GM21390 (cell line): ENCODE measurements around the gene GPX7.

ENCODE experiments used
- ATAC-seq: cut with Tn5 transposase; IDR thresholded peaks from one replicate; pipeline ENCODE4 v1.9.1; 2021; ENCODE audit not compliant: unreplicated experiment

GPX7 gene

DNA sequence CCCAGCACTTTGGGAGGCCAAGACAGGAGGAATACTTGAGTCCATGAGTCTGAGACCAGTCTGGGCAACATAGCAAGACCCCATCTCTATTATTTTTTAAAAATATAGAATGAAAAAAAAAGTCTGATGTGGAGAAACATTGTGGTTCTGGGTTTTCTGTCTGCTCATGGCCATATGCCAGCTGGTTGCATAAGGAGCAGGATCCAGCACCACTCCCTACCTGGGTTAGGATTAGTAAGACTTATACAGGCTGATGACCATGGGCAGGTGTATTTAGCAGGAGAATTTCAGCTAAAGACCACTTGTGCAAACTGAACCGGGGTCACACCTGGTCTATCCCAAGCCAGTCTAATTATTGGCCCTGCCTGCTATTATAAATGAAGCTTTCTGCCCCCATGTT, 16.7 kb upstream of the GPX7 start:
- ATAC-seq = no peak

DNA sequence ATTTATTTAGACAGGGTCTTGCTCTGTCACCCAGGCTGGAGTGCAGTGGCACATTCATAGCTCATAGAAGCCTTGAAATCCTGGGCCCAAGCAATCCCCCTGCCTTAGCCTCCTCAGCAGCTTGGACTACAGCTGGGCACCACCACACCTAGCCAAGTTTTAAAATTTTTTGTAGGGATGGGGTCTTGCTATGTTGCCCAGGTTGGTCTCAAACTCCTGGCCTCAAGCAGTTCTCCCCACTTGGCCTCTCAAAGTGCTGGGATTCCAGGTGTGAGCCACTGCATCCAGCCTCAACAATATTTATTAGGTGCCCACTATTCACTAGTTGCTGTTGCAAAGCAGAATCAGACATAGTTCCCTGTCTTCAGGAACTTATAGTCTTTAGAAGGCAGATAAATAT, 14.1 kb upstream of the GPX7 start:
- ATAC-seq = no peak

DNA sequence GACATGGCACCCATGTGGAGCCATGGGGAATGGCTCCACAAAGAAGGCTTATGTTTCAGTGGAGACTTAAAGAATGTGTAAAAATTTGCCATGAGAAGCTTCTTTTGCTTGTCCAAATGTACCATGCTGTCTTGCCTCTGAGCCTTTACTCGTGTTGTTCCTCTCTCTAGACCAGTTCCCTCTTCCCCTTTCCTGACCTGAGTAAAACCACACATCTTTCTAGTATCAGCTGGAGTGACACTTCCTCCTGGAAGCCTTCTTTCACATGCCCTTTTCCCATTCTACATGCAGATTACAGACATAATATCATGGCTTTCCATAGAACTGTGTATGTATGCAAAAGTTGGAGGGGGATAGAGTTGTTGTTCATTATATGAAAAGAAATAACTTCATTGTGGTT, 13.6 kb upstream of the GPX7 start:
- no peak for ATAC-seq

DNA sequence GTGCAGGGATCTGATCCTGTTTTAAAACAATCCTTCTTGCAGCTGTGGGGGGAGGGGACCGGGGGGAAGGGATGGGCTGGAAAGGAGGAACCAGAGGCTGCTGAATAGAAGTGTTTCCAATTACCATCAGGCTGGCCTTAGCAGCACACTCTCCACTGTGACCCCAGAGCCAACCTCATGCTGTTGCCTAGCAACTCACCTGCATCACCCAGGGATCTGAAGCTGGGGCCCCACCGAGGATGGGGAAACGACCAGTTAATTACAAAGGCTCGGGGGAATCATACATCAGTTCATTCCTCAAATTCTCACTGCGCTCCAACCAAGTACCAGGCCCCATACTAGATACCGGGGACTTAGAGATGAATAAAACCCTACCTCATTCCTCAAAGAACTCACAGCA, 11.9 kb upstream of the GPX7 start:
- ATAC-seq = no peak

DNA sequence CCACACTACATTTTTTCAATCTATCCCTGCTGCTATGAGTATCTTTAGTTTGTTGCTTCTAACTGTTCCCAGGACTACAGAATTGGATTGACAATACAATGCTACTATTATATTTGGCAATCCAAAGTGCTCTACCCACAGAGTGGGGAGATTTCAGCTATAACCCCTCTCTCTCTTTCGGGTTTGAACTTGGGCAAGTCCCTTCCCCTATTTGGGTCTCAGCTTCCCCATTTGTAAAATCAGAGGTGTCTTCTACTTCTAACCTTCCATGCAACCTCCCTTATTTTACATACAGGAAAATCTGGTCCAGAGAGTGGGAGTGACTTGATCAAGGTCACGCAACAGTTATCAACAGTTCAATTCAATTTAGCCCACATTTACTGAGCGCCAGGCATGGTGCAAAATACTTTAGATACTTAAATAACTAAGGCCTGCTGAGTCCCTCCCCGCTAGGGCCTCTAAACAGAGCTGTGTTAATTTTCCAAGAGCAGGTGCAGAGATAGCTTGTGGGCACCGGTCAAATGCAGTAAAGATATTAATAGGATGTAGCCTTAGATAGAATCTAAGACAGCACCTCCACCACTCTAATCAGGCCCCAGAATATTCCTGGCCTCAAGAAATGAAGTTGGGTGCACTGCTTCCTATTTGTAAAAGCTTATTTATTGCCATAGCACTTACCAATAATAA, 9.4 kb upstream of the GPX7 start:
- ATAC-seq = no peak

DNA sequence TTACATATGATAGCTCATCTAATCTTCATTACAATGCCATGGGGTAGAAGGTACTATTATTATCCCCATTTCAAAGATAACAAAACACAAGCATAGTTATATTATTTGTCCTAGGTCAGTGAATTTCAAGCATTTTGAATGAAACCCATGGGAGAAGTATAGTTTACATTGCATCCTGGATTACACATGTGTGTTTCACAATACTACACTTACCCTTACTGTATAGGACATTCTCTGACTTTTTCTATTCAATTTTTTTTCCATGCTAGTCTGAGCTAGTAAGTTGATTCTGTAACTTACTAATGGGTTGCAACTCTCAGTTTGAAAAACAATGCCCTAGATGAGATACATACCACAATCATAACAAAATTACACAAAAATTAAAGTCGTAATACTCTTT, 8.7 kb upstream of the GPX7 start:
- no peak for ATAC-seq

DNA sequence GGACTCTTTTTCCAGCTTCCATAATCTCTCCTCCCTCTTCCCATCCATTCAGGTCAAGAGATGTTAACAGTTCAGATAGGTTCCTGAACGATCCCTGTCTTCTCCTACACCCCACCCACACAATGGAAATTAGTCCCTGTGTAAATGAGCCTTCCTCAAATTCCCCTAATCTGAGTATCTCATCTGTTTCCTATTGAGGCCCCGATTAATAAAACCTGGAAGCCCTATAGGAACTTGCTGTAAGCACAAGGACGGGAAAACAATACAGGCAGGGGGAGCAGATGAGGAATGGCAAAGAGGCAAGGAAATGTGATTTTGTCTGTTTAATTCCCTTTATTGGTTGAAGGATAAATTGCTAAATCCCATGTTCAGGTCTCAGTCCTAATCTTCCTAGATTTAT, 7.1 kb upstream of the GPX7 start:
- ATAC-seq = no peak

DNA sequence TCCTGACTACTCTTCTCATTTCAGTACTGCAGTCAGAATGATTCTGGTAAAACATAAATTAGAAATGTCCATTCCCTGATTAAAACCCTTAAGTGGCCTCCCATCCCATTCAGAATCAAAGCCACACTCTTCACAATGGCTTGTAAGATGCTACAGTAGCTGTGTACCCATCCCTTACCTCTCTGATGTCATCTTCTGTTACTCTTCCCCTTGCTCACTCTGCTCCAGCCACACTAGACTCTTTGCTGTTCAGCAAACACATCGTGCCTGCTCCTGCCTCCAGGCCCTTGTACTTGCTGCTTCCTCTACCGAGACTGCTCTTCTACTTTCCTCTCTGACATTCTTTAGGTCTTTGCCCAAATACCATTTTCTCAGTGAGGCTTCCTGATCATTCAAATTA, 4.3 kb upstream of the GPX7 start:
- ATAC-seq = no peak

DNA sequence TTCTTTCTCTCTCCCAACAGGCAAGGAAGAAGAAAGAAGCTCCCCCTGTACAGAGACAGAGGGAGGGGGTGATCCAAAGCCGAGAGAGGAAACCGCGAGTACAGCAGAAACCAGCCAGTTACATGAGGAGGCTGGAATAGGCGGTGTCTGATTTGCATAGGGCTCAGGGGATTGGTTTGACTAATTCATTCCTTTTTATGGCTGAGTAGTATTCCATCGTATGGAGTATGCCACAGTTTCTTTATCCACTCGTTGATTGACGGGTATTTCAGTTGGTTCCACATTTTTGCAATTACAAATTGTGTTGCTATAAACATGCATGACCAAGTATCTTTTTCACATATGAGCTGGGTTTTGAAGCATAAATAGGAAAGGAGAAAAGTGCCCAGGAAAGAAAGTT, 3.4 kb upstream of the GPX7 start:
- ATAC-seq = no peak

DNA sequence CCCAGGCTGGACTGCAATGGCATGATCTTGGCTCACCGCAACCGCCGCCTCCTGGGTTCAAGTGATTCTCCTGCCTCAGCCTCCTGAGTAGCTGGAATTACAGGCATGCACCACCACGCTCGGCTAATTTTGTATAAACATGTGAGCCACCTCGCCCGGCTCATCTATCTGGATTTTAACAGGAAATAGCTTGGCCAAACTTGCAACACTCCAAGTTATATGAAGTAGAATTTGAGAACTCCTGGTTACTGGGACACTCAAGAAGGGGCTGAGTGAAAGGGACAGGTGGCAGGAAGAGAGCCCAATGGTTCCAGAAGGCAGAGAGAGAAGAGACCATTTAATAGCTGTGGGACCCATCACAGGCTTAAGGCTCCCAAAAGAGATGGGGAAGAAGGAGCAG, 2.9 kb upstream of the GPX7 start:
- ATAC-seq = no peak

DNA sequence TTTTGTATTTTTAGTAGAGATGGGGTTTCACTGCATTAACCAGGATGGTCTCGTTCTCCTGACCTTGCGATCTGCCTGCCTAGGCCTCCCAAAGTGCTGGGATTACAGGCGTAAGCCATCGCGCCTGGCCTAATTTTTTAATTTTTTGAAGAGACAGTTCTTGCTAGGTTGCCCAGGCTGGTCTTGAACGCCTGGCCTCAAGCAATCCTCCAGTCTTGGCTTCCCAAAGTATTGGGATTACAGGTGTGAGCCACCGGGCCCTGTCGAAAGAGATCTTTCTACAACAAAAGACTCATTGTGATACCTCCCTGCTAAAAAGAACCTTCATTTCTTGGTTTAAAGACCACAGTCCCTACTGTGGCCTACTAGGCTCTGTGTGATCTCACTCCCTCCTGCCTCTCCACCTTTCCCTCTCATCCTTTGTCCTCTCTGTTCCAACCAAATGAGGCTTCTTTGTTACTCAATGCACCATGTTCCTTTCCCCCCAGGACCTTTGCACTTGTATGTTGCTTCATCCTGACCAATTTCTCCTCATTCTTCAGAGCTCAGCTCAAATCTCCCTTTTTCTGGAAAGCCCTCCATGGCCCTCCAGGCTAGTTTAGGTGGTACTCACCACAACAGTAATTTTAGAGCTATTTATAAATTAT, 1.5 kb upstream of the GPX7 start:
- ATAC-seq = no peak

DNA sequence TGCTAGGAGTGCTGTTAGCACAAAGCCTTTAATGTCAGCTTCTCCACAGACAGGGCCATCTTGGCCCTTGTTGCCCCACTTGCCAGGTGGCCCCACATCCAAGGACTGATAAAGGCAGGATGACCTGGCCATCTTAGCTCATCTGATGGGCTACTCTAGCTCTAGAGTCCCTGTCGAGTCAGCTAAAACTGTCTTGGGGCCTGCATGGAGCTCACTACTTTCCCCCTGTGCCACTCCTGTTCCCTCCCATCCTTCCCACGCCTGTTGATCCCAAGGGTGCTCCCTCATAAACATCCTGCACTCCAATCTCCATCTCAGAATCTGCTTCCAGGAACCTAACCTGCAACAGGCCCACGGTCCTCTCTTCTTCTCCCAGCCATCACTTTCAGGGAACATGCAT, 652 bp upstream of the GPX7 start:
- ATAC-seq = no peak

DNA sequence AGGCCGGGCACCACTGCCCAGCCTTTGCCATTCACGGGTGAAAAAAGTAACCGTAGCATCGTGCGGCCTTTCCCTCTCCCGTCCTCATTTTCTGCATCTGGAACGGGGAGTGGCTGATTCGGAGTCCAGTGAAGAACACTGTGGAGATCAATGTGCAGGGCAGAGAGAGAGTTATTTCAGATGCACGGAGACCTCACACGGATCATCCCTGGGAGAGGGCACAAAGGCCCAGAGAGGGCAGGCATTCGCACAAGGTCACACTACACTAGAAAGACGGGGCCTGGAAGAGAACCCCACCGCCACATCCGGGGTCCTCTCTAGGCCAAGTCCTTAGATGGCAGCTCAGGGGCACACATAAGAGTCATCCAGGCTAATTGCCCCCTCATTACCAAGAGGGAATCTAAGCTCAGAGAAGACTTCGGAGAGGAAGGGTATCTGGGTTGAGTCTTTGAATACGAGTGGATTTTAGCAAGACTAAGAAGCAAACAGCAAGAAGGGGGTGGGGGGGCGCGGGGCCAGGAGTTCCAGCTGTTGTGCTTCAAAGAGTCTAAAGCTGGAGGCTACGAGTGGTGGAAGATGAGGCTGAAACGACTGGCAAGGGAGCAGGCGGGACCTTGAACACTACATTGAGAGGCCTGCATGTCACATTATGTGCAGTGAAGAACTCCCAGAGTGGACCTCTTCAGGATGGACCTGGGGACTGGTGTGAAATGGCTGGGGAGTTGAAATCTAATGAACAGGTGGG, 857 bp downstream of the GPX7 start:
- ATAC-seq = no peak

DNA sequence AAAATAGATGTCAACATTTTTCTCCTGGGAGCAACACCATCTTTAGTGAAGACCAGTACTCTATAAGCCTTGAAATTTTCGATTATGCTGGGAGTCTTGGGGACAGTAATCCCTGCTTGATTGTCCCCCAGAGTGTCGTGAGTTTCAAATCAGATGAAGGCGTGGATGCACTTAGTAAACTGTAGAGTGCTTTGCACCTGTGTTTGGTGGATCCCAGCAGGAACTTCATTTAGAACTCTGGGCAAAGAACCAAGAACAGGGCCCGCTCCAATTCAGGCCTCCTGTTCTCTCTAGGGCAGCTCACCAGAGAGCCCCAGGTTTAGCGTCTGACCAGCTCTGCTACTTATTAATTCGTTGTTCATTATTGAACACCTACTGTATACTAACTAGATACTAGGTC, 1.5 kb downstream of the GPX7 start:
- no peak for ATAC-seq

DNA sequence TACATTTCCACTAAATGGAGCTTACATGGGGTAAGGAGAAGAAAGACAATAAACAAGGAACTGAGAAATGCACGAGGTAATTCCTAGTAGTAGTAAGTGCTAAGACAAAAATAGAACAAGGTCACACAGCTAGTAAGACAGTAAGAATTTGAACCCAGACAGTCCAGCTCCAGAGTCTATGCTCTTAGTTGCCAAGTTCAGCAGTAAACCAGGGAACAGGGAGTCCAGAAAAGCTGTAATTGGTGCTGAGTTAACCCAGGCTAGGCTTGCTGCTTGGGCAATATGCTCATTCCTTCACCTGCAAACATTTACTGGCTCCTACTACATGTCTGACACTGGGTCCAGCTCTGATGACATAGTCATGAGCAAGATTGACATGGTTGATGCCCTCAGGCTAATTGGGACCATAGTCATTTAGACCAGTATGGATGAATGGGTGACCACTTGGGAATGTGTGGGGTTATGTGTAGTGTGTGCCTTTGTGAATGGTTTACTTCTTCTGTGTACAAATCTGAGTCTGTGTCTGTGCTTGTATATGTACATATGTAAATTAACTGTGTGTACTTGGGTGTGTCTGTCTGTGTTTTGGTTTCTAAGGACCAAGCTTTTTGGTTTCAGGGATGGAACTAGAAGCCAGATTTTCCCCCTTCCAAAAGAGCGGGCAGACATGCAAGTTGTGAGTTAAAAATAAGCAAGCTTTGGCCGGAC, 2.0 kb downstream of the GPX7 start:
- ATAC-seq = no peak

DNA sequence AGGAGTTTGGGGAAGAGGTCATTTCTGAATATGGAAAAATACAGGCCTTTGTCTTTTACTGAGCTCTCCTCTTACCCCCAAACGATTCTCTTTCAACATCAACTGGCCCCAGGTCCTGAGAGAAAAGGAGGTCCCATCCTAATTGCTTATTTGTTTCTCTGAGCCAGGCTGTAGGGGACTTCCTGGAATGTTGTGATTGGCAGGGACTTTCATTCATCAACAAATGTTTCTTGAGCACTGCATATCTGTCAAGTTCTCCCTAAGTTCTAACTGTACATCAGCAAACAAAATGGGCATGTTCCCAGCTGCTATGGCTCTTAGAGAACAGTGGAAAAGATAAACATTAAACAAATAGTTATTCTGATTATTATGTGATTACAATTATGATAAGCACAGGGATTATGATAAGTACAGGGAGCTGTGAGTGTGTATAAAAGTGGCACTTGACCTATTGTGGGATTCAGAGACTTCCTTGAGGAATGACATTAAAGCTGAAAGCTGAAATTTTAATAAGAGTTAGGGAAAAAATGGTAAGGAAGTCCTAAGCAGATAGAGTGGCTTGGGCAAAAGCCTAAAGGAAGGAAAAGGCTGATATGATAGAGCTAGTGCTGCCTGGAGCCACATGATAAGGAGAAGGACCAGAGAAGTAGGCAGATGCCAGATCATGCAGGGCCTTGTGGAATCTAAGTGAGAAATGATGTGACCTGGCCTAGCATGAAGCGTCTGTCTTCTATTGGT, 11.6 kb downstream of the GPX7 start:
- ATAC-seq = no peak

DNA sequence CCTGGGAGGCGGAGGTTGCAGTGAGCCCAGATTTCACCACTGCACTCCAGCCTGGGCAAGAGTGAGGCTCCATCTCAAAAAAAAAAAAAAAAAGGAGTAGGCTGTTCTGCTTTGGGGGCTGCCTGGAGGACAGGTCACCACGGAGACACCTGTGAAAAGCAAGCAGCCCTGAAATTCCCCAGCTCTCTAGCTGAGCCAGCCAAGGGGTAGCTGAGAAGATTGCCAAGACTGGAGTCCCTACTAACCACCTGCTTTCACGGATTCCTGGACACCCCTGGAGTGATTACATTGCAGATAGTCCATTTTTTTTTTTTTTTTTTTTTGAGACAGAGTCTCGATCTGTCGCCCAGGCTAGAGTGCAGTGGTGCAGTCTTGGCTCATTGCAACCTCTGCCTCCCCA, 12.5 kb downstream of the GPX7 start:
- no peak for ATAC-seq

DNA sequence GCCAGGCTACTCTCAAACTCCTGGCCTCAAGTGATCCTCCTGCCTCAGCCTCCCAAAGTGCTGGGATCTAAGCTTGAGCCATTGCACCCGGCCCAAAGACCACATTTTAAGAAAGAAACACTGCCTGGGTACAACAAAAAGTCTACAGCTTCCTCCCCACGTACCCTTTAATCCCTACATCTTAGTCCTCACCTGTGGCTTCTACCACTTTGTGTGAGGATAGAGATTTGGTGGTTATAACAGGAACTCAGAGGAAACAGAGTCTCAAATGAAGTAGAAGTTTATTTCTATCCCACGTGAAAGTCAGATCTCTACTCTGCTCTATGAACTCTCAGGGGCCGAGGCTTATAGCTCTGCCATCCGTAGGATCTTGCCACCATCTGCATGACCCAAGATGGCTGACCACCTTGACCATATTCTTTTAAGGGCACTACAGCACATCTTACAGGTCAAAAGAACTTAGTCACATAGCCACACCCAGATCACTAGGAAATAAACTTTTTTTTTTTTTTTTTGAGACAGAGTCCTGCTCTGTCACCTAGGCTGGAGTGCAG, 13.4 kb downstream of the GPX7 start:
- no peak for ATAC-seq

DNA sequence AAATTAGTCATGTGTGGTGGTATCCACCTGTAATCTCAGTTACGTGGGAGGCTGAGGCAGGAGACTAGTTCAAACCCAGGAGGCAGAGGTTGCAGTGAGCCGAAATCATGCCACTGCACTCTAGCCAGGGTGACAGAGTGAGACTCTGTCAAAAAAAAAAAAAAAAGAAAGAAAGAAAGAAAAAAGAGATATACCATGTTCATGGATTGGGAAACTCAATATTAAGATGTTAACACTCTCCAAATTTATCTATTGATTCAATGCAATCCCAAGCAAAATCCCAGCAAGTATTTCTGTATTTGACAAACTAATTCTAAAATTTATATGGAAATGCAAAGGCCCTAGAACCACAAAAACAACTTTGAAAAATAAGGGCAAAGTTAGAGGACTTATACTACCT, 19.8 kb downstream of the GPX7 start:
- ATAC-seq = no peak

DNA sequence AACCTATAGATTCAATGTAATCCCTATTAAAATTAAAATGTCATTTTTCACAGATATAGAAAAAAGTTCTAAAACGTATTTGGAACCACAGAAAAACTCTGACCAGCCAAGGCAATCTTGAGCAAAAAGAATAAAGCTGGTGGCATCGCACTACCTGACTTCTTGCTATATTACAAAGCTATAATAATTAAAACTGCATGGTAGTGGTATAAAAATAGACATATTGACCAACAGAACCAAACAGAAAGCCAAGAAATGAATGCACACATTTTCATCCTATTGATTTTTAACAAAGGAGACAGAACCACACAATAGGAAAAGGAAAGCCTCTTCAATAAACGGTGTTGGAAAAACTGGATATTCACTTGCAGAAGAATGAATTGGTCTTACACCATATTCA, 21.6 kb downstream of the GPX7 start:
- ATAC-seq = no peak

DNA sequence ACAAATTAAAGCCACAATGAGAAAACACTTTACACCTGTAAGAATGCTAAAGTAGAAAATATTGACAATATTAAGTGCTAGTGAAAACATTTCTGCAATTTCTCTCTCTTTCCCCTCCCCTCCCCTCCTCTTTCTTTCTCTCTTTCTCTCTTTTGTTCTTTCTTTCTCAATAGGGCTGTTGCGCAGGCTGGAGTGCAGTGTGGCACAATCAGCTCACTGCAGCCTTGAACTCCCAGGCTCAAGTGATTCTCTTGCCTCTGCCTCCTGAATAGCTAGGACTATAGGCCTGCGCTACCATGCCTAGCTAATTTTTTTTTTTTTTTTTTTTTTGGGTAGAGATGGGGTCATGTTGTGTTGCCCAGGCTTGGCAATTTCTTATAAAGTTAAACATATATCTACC, 24.9 kb downstream of the GPX7 start:
- ATAC-seq = no peak
